Naive B cell (primary cell): ENCODE results near the gene SLC1A2. TPM values are rescaled to one million over a fixed set of nuclear protein-coding genes. Genes with fewer than 3 reads are reported as not detected.
A peak's percentile ranks its signal among the peaks of the same experiment; 100 is the strongest.

Source experiments
- ATAC-seq, 2 donors: fragments of 150-1000 bp; cut with Tn5 transposase; 2 replicates each; pipeline ENCODE4 v1.10.0; 2021; ENCODE audit warnings: low read depth in 2 of 2, mild to moderate bottlenecking in 2 of 2, moderate library complexity in 2 of 2
- DNase-seq: peaks from one replicate; pipeline ENCODE4 v3.0.0; 2022
- H3K27ac Mint-ChIP-seq, 6 donors: one replicate each; pipeline ENCODE4 v1.8.0; 2020 to 2022; ENCODE audit warnings: mild to moderate bottlenecking in 6 of 6, mixed read lengths in 6 of 6, moderate library complexity in 5 of 6, inconsistent platforms in 2 of 6
- H3K27me3 Mint-ChIP-seq, 3 donors: one replicate each; pipeline ENCODE4 v1.8.0; 2021 to 2022; ENCODE audit warnings: mixed read lengths in 3 of 3, mild to moderate bottlenecking in 1 of 3
- H3K36me3 Mint-ChIP-seq, 2 donors: one replicate each; pipeline ENCODE4 v1.8.0; 2020 to 2022; ENCODE audit warnings: mixed read lengths in 2 of 2, inconsistent platforms in 1 of 2, mild to moderate bottlenecking in 1 of 2
- H3K4me1 Mint-ChIP-seq, 3 donors: one replicate each; pipeline ENCODE4 v1.8.0; 2020 to 2022; ENCODE audit warnings: mixed read lengths in 3 of 3, inconsistent platforms in 1 of 3, mild to moderate bottlenecking in 1 of 3, moderate library complexity in 1 of 3
- H3K4me3 Mint-ChIP-seq, 8 donors: one replicate each; pipeline ENCODE4 v1.8.0; 2020 to 2022; ENCODE audit warnings: mild to moderate bottlenecking in 8 of 8, mixed read lengths in 8 of 8, moderate library complexity in 8 of 8, inconsistent platforms in 2 of 8
- H3K9me3 Mint-ChIP-seq, 7 donors: one replicate each; pipeline ENCODE4 v1.8.0; 2020 to 2022; ENCODE audit warnings: mixed read lengths in 7 of 7, mild to moderate bottlenecking in 5 of 7, inconsistent platforms in 2 of 7, moderate library complexity in 1 of 7
- polyA plus RNA-seq, 6 donors: library from polyadenylated mRNA; unstranded; fragments of 300-500 nt; fragmentation: Illumina TruSeq; gene quantifications; one replicate each; pipeline ENCODE4 v1.2.3, GENCODE V29; 2021; ENCODE audit warnings: low read depth in 6 of 6

SLC1A2 gene
- polyA plus RNA-seq, 6 donors from 2014 or later: 0.07 to 0.09 TPM; not detected in 4

- Mint-ChIP-seq H3K4me1 (no peaks in the 10 kb centered on the region), H3K27me3 (no peaks in the 10 kb centered on the region), H3K27ac (peak overlapping the region in 2 of 6 donors; percentile 11 to 45), H3K36me3 (no peaks in the 10 kb centered on the region), H3K9me3 (no peaks in the 10 kb centered on the region), H3K4me3 (no peak overlapping the region)
- ATAC-seq: no peak
- no peak for DNase-seq
These were observed 170.6 kb downstream of the SLC1A2 start for GRCh38 chr11:35248558-35249323.

GRCh38 chr11:35247863-35248262, 171.5 kb downstream of the SLC1A2 start:
- H3K4me3 Mint-ChIP-seq: no peak overlapping the region
- H3K4me1 Mint-ChIP-seq: no peaks in the 10 kb centered on the region
- DNase-seq (no peak), ATAC-seq (no peak)
- H3K9me3 Mint-ChIP-seq: no peaks in the 10 kb centered on the region
- H3K36me3 Mint-ChIP-seq: no peaks in the 10 kb centered on the region
- H3K27ac Mint-ChIP-seq: peak overlapping the region in 1 of 6 donors; percentile 45
- no peaks in the 10 kb centered on the region for H3K27me3 Mint-ChIP-seq

- H3K4me1 Mint-ChIP-seq: no peaks in the 10 kb centered on the region
- H3K4me3 Mint-ChIP-seq: no peak overlapping the region
- no peak for DNase-seq
These were observed 171.9 kb downstream of the SLC1A2 start for GRCh38 chr11:35247428-35247827.

GRCh38 chr11:35246745-35247144, 172.6 kb downstream of the SLC1A2 start:
- Mint-ChIP-seq H3K27me3 (no peaks in the 10 kb centered on the region), H3K9me3 (no peaks in the 10 kb centered on the region), H3K36me3 (no peaks in the 10 kb centered on the region), H3K27ac (peak overlapping the region in 1 of 6 donors; percentile 48), H3K4me3 (no peak overlapping the region), H3K4me1 (no peaks in the 10 kb centered on the region)
- ATAC-seq (no peak), DNase-seq (no peak)

More at GRCh38 chr11:35247428-35247827, 171.9 kb downstream of the SLC1A2 start:
- H3K27ac Mint-ChIP-seq: peak overlapping the region in 1 of 6 donors; percentile 23
- no peak for ATAC-seq
- H3K9me3 Mint-ChIP-seq: no peaks in the 10 kb centered on the region
- H3K27me3 Mint-ChIP-seq: no peaks in the 10 kb centered on the region
- H3K36me3 Mint-ChIP-seq: no peaks in the 10 kb centered on the region

GRCh38 chr11:35245786-35246185, 173.6 kb downstream of the SLC1A2 start:
- Mint-ChIP-seq H3K36me3 (no peaks in the 10 kb centered on the region), H3K27me3 (peaks cover 0 to 4% (median 0%) of the 10 kb centered on the region in 3 donors), H3K4me1 (no peaks in the 10 kb centered on the region), H3K27ac (no peak overlapping the region), H3K4me3 (no peak overlapping the region), H3K9me3 (no peaks in the 10 kb centered on the region)
- ATAC-seq (no peak), DNase-seq (no peak)

- no peak overlapping the region for H3K27ac Mint-ChIP-seq
These were observed 174.3 kb downstream of the SLC1A2 start for GRCh38 chr11:35245056-35245455.

GRCh38 chr11:35243774-35244173, 175.6 kb downstream of the SLC1A2 start:
- peaks cover 0 to 5% (median 0%) of the 10 kb centered on the region in 3 donors for H3K4me1 Mint-ChIP-seq
- H3K27ac Mint-ChIP-seq: no peak overlapping the region
- H3K27me3 Mint-ChIP-seq: peaks cover 0 to 4% (median 0%) of the 10 kb centered on the region in 3 donors
- H3K36me3 Mint-ChIP-seq: no peaks in the 10 kb centered on the region
- no peak overlapping the region for H3K4me3 Mint-ChIP-seq
- DNase-seq (no peak), ATAC-seq (no peak)
- H3K9me3 Mint-ChIP-seq: no peaks in the 10 kb centered on the region

More at GRCh38 chr11:35245056-35245455, 174.3 kb downstream of the SLC1A2 start:
- H3K9me3 Mint-ChIP-seq: no peaks in the 10 kb centered on the region
- H3K36me3 Mint-ChIP-seq: no peaks in the 10 kb centered on the region
- DNase-seq (no peak), ATAC-seq (no peak)
- no peak overlapping the region for H3K4me3 Mint-ChIP-seq
- H3K4me1 Mint-ChIP-seq: no peaks in the 10 kb centered on the region
- H3K27me3 Mint-ChIP-seq: peaks cover 0 to 4% (median 0%) of the 10 kb centered on the region in 3 donors

GRCh38 chr11:35242412-35243242, 176.7 kb downstream of the SLC1A2 start:
- Mint-ChIP-seq H3K27me3 (peaks cover 0 to 4% (median 0%) of the 10 kb centered on the region in 3 donors), H3K27ac (peak overlapping the region in 2 of 6 donors; percentile 1 to 16), H3K4me1 (peaks cover 7 to 13% (median 8%) of the 10 kb centered on the region in 3 donors), H3K4me3 (no peak overlapping the region), H3K9me3 (no peaks in the 10 kb centered on the region), H3K36me3 (no peaks in the 10 kb centered on the region)
- no peak for DNase-seq
- ATAC-seq: no peak

- Mint-ChIP-seq H3K36me3 (no peaks in the 10 kb centered on the region), H3K27me3 (peaks cover 0 to 4% (median 0%) of the 10 kb centered on the region in 3 donors), H3K4me1 (peaks cover 7 to 18% (median 8%) of the 10 kb centered on the region in 3 donors), H3K9me3 (no peaks in the 10 kb centered on the region), H3K27ac (no peak overlapping the region), H3K4me3 (no peak overlapping the region)
- ATAC-seq (no peak), DNase-seq (no peak)
These were observed 177.8 kb downstream of the SLC1A2 start for GRCh38 chr11:35241531-35241930.

- H3K27ac Mint-ChIP-seq: no peak overlapping the region
- peaks cover 9 to 22% (median 9%) of the 10 kb centered on the region in 3 donors for H3K4me1 Mint-ChIP-seq
- no peaks in the 10 kb centered on the region for H3K36me3 Mint-ChIP-seq
- DNase-seq (no peak), ATAC-seq (no peak)
- peaks cover 0 to 4% (median 0%) of the 10 kb centered on the region in 3 donors for H3K27me3 Mint-ChIP-seq
- H3K9me3 Mint-ChIP-seq: no peaks in the 10 kb centered on the region
- no peak overlapping the region for H3K4me3 Mint-ChIP-seq
These were observed 178.3 kb downstream of the SLC1A2 start for GRCh38 chr11:35241083-35241482.

- ATAC-seq (no peak), DNase-seq (no peak)
- Mint-ChIP-seq H3K27me3 (peaks cover 0 to 4% (median 0%) of the 10 kb centered on the region in 3 donors), H3K4me3 (no peak overlapping the region), H3K27ac (no peak overlapping the region), H3K9me3 (peaks cover 0 to 4% (median 0%) of the 10 kb centered on the region in 7 donors), H3K4me1 (peaks cover 11 to 31% (median 17%) of the 10 kb centered on the region in 3 donors), H3K36me3 (no peaks in the 10 kb centered on the region)
These were observed 179.8 kb downstream of the SLC1A2 start for GRCh38 chr11:35239471-35240075.

- Mint-ChIP-seq H3K4me3 (no peak overlapping the region), H3K27me3 (peaks cover 0 to 4% (median 0%) of the 10 kb centered on the region in 3 donors), H3K4me1 (peaks cover 11 to 37% (median 17%) of the 10 kb centered on the region in 3 donors), H3K36me3 (no peaks in the 10 kb centered on the region), H3K9me3 (peaks cover 0 to 4% (median 1%) of the 10 kb centered on the region in 7 donors), H3K27ac (no peak overlapping the region)
- no peak for ATAC-seq
- DNase-seq: no peak
These were observed 180.5 kb downstream of the SLC1A2 start for GRCh38 chr11:35238882-35239281.
